HG02571 (cell line): Measurements from ENCODE around the gene BMP6.
A peak's percentile ranks its signal among the peaks of the same experiment; 100 is the strongest.

Source experiments
- ATAC-seq: cut with Tn5 transposase; IDR thresholded peaks from one replicate; pipeline ENCODE4 v1.9.1; 2021; ENCODE audit warnings: mild to moderate bottlenecking, moderate library complexity; ENCODE audit not compliant: unreplicated experiment

BMP6 gene

GRCh38 chr6:7901056-7901455 is 175.2 kb downstream of the BMP6 start:
- ATAC-seq = no peak

- no peak for ATAC-seq
These were observed 175.9 kb downstream of the BMP6 start for GRCh38 chr6:7901780-7902179.

GRCh38 chr6:7902221-7902620 is 176.3 kb downstream of the BMP6 start:
- ATAC-seq = no peak

DNA sequence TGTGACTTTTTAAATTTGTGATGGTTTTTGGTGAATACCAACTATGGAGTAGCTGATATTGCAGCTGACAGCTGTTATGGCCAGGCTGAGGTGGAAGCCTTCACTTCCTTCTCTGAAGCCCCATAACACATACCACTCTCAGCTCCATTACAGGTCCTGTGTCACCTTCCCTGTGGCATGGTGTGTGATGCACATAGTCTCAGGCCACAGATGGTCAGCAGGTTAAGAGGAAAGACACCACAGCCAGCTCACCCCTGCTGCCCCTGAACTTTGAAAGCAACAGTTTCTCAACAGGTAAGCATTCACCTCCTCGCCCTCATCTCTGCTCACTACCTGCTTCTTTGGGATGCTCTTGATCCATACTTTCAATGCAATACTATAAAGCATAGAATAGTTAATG is 177.0 kb downstream of the BMP6 start:
- ATAC-seq = no peak

- ATAC-seq = no peak
These were observed 177.8 kb downstream of the BMP6 start for GRCh38 chr6:7903673-7904072.

- ATAC-seq = no peak
These were observed 178.9 kb downstream of the BMP6 start for GRCh38 chr6:7904654-7905319.

GRCh38 chr6:7905416-7905815 is 179.5 kb downstream of the BMP6 start:
- no peak for ATAC-seq

GRCh38 chr6:7906741-7907140 is 180.8 kb downstream of the BMP6 start:
- no peak for ATAC-seq

GRCh38 chr6:7907159-7907558 is 181.3 kb downstream of the BMP6 start:
- ATAC-seq = no peak

DNA sequence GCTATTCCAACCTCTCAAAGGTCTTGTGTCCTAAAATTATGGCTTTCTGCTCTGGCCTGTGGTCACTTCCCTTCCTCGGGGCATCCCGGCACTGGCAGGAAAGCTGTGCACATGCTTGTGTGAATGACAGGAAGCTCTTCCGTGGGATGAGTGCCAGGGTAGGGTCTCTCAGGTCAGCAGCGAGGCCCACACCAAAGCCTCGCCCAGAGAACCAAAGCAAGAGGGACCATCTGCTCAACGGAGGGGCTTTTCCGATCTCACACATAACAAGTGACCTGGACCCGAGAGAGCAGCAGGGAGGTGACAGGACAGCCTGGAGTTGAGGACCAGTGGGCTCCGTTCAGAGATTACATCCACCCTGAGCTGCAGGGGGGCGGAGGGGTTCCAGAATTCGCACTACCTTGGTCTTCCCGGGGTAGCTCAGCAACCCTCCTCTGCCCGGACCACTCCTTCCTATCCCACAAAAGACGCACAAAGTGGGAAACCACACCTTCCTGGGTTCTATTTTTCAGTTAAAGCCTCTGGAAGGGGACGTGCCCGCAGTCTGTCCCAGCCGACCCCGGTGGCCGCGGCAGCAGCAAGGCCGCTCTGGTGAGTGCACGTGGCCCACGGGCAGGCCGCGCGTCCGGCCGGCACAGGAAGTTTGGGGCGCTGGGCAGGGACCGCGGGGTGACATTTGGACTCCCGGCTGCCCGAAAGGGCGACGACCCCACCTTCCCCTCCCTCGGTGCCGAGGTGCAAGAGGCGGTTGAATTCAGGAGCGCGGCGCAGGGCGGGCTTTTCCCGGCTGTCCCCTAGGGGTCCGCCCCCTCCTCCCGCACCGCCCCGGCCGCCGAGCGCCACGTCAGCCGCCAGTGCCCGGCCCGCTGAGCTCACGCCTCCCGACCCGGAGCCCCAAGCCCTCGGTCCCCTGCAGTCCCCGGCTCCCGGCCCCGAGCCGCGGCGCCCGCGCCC is 183.7 kb downstream of the BMP6 start:
- peak; percentile 37 for ATAC-seq

GRCh38 chr6:7910298-7910653 is 184.4 kb downstream of the BMP6 start:
- no peak for ATAC-seq

DNA sequence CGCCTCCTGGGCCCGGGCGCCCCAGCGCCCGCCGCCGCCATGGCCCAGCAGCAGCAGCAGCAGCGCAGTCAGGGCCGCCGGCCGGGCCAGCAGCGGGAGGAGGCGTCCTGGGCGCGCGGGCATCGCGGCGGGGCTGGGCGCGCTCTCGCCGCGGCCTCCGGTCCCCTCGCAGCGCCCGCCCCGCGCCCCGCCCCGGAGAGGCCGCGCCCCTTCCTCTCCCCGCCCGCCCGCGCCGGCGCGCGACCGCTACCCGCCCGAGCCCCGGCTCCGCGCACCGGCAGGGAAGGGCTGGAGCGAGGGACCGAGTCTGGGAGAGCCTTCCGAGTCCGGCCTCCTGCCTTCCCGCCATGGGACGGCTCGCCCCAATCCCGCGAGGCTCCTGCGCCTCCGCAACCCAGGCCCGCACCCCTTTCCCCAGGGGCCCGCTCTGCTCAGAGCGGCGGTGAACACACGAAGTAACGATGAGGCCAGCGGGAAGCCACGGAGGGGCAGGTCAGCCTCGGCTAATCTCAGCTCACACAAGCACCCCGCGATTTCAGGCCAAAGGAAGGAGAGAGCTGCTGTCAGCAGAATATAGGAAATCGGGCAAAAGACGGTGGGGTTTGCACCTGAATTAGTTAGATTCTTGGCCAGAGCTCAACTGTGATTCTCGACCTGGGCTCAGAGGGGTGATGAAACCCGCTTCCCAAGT is 184.9 kb downstream of the BMP6 start, which contains the start of gene TXNDC5:
TSS of gene TXNDC5 (minus strand) at position 135 of the 691 bp plus-strand sequence. CDS start at position 123, 12 bp downstream.
- ATAC-seq = peak; percentile 64

GRCh38 chr6:7911345-7911725 is 185.4 kb downstream of the BMP6 start:
- ATAC-seq = no peak

DNA sequence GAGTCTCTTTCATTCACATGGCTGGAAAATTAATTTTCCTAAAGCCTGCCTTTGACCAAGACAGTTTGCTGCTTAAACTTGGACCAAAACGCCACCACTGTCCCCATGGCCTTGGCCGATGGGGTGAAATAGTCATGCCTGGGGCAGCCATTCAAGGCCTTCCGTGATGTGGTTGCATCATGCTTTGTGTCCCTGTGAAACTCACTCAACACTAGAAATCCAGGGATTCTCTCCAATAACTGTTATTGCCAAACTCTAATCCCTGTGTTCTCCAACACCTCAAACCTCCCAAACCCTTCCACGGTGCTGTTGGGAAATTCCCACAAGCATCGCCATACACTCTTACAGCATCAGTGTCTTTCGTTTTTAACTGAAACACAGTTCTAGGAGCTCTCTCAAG is 186.1 kb downstream of the BMP6 start:
- ATAC-seq = no peak

GRCh38 chr6:7912736-7913517 is 187.0 kb downstream of the BMP6 start:
- ATAC-seq = no peak

DNA sequence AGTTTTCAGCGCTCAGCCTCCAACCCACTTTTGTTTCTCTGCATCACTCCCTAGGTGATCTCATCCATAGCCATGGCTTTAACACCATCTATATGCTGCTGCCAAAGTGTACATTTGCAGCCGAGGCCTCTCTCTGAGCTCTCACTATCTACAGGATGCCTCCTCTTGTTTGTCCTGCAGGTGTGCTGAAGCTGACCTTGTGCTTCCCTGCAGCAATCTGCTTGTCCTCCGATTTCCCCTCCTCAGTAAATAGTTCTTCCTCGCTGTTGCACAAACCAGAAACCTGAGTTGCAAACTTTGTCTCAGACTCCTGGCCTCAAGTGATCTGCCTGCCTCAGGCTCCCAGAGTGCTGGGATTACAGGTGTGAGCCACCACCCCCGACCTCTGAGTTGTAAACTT is 188.4 kb downstream of the BMP6 start:
- ATAC-seq = no peak

DNA sequence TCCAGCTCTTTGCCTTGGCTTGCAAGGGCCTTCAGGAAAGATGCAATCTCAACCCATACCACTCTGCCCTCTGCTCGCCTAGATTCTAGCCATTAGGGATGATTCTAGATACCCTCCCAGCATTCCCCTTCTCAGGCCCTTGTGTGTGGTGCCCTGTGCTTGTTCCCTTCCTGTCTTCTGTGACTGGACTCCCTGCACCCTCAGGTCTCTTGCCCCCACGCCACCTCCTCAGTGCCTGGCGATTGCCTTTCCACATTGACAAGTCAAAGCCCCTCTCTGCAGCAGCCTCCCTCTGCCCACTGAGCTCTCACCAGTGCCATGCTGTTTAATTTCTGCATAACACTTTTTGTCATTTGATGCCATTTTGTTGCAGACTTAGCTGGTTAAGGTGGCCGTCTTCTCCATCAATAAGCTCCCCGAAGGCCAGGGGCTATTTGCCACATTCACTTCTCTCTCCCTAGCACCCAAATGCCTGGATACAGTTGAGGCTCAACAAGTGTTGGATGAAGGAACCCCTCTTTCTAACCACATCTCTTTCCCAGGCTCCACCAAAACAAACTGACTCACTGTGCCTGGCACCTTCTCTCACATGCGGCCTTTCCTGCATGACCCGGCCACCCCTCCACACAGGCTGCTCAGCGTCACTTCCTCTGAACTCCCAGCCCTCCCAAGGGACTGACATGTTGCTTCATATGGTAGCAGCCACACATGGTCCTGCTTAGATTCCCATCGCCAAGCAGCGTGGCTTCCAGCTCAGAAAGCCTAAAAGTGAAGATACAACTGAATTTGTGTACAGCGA is 189.3 kb downstream of the BMP6 start:
- no peak for ATAC-seq

DNA sequence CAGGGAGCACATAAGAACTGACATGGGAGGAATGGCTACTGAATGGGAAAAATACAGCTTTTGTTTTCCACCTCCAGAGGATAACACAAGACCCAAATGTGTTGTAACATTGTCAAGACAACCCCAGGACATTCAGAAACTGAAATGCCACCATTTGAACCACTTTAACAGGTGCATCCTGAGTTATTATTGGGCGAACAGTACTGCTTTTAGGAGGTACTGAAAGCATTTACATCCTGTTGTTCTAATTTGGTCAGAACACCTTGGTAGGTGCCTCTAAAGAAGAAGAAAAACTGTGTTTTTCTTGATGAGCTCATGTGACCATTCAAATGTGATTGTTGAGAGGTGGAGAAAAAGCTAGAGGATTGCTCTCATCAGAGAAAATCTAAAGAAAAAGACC is 191.1 kb downstream of the BMP6 start:
- ATAC-seq = peak; percentile 81

GRCh38 chr6:7917729-7918128 is 191.8 kb downstream of the BMP6 start:
- no peak for ATAC-seq

DNA sequence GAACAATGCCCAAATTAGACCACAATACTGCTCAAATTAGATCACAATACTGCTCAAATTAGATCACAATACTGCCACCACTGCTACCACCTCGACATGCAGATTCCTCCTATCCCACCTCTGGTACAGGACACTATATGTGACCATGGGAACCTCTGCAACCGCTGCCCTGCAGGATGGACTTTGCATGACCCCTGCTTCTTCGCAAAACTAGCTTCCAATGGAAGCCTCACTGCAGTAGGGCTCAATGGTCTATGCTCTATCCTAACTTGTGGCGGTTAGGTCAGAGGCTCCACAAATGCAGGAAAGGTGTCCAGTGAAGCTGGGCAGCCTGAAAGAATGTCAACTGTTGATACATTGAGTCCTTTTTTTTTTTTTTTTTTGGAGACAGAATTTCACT is 192.5 kb downstream of the BMP6 start:
- no peak for ATAC-seq
